Body of pancreas (tissue), 4 donors: Measurements from ENCODE around the gene NTHL1. TPM values are rescaled to one million over a fixed set of nuclear protein-coding genes. Genes with fewer than 3 reads are reported as not detected.

Source experiments
- ATAC-seq: fragments of 150-250 bp; one replicate; pipeline ENCODE4 v1.9.1; 2016
- DNase-seq, 4 donors: peaks; one replicate each; pipeline ENCODE4 v3.0.0-alpha.2; 2019
- H3K27ac ChIP-seq, 4 donors: fragments of 200-600 bp; sonication (generic); 1 replicate in 3 of 4; 2 replicates in 1 of 4; pipeline versions ENCODE4 v1.5.1 to v1.6.1; 2016 to 2019; ENCODE audit warnings: mild to moderate bottlenecking in 1 of 4, mixed read lengths in 1 of 4, moderate library complexity in 1 of 4
- H3K27me3 ChIP-seq, 2 donors: fragments of 200-600 bp; sonication (generic); one replicate each; pipeline ENCODE4 v1.6.0; 2016; ENCODE audit warnings: mild to moderate bottlenecking in 1 of 2
- H3K36me3 ChIP-seq, 2 donors: fragments of 200-600 bp; sonication (generic); replicated peaks in 1 of 2; 2 replicates each; pipeline ENCODE4 v1.5.1; 2016; ENCODE audit warnings: low read depth in 2 of 2; ENCODE audit not compliant: insufficient read depth in 1 of 2
- H3K4me1 ChIP-seq: fragments of 200-600 bp; sonication (generic); one replicate; pipeline ENCODE4 v1.6.0; 2016
- H3K4me3 ChIP-seq, 2 donors: fragments of 200-600 bp; sonication (generic); 1 replicate in 1 of 2; 2 replicates in 1 of 2; pipeline ENCODE4 v1.5.1; 2016 to 2019
- H3K9me3 ChIP-seq, 3 donors: fragments of 200-600 bp; sonication (generic); 1 replicate in 2 of 3; 2 replicates in 1 of 3; pipeline ENCODE4 v1.5.1; 2016
- CTCF ChIP-seq, 7 experiments: fragments of 450-650 bp in 4 of 7; fragments of 200-600 bp in 3 of 7; sonication (generic) in 3 of 7; IDR thresholded peaks; one replicate each; pipeline ENCODE4 v1.5.1; 2016 to 2019; ENCODE audit warnings: antibody characterized with exemption in 7 of 7
- POLR2A ChIP-seq, 3 donors: fragments of 450-650 bp; IDR thresholded peaks; one replicate each; pipeline ENCODE4 v1.6.1; 2016; ENCODE audit warnings: antibody characterized with exemption in 3 of 3, mild to moderate bottlenecking in 2 of 3
- WGBS, 2 donors: methylation state at CpG; one replicate each; pipeline ENCODE4 v1.1.5; 2017; 5-methylcytosine and 5-hydroxymethylcytosine counted together
- intact Hi-C: fragments of 100-400 bp; cut with DNase I; formaldehyde crosslinking; loops from one replicate; pipeline ENCODE4 v1.15.1; 2023
- total RNA-seq, 2 donors: library from RNA; depleted of rRNA; stranded (reverse); fragments of >200 nt; gene quantifications; one replicate each; pipeline ENCODE4 v1.1.0, GENCODE V29; 2016

The NTHL1 gene
- total RNA-seq, 2 donors from 2014 or later: 15.2 to 19.7 TPM

GRCh38 chr16:2046893-2047329, 723 bp downstream of the NTHL1 start:
- ATAC-seq: no peak

GRCh38 chr16:2045965-2046892, 1.4 kb downstream of the NTHL1 start:
- no peak for ATAC-seq

More at GRCh38 chr16:2046893-2047329, 723 bp downstream of the NTHL1 start:
- H3K4me3 ChIP-seq: peak overlapping the region; percentile 66 to 67
- no peaks in the 10 kb centered on the region for H3K27me3 ChIP-seq
- no peaks in the 10 kb centered on the region for H3K36me3 ChIP-seq
- intact Hi-C loops: no loop called here
- WGBS, 2 donors: 2 to 21% methylated on average over 7 to 8 of the region's 8 CpGs
- TF ChIP-seq CTCF (IDR thresholded peaks at IDR 0.05): no peak
- no peak for TF ChIP-seq POLR2A (IDR thresholded peaks at IDR 0.05)
- no peaks in the 10 kb centered on the region for H3K9me3 ChIP-seq
- peak overlapping the region in 3 of 4 donors; percentile 40 to 65 (median 64) for H3K27ac ChIP-seq
- DNase-seq: no peak
- H3K4me1 ChIP-seq: peaks cover 18% of the 10 kb centered on the region

GRCh38 chr16:2044541-2044940, 3.1 kb downstream of the NTHL1 start:
- H3K4me1 ChIP-seq: peaks cover 29% of the 10 kb centered on the region
- no peaks in the 10 kb centered on the region for H3K36me3 ChIP-seq
- intact Hi-C loops: no loop called here
- 88 to 96% methylated on average over 18 to 22 of the region's 22 CpGs for WGBS, 2 donors
- no peaks in the 10 kb centered on the region for H3K27me3 ChIP-seq
- H3K9me3 ChIP-seq: no peaks in the 10 kb centered on the region
- H3K27ac ChIP-seq: no peak overlapping the region
- no peak for DNase-seq
- no peak overlapping the region for H3K4me3 ChIP-seq
- no peak for TF ChIP-seq CTCF (IDR thresholded peaks at IDR 0.05)
- TF ChIP-seq POLR2A (IDR thresholded peaks at IDR 0.05): no peak
- no peak for ATAC-seq

More at GRCh38 chr16:2045965-2046892, 1.4 kb downstream of the NTHL1 start:
- intact Hi-C loops: no loop called here
- H3K4me1 ChIP-seq: peaks cover 18% of the 10 kb centered on the region
- no peaks in the 10 kb centered on the region for H3K9me3 ChIP-seq
- no peak for DNase-seq
- H3K36me3 ChIP-seq: no peaks in the 10 kb centered on the region
- WGBS, 2 donors: 85 to 87% methylated on average over 10 to 21 of the region's 21 CpGs
- no peak overlapping the region for H3K4me3 ChIP-seq
- no peaks in the 10 kb centered on the region for H3K27me3 ChIP-seq
- H3K27ac ChIP-seq: peak overlapping the region in 2 of 4 donors; percentile 64 to 65
- TF ChIP-seq POLR2A (IDR thresholded peaks at IDR 0.05): no peak
- TF ChIP-seq CTCF (IDR thresholded peaks at IDR 0.05): no peak

GRCh38 chr16:2043667-2044451, 3.8 kb downstream of the NTHL1 start:
- ATAC-seq: no peak
- TF ChIP-seq POLR2A (IDR thresholded peaks at IDR 0.05): no peak
- TF ChIP-seq CTCF (IDR thresholded peaks at IDR 0.05): no peak
- H3K27me3 ChIP-seq: no peaks in the 10 kb centered on the region
- WGBS, 2 donors: 78 to 100% methylated on average over 2 to 26 of the region's 26 CpGs
- DNase-seq: no peak
- intact Hi-C loops: no loop called here
- no peak overlapping the region for H3K4me3 ChIP-seq
- H3K27ac ChIP-seq: peak overlapping the region in 1 of 4 donors; percentile 8
- H3K36me3 ChIP-seq: no peaks in the 10 kb centered on the region
- H3K9me3 ChIP-seq: no peaks in the 10 kb centered on the region
- H3K4me1 ChIP-seq: peaks cover 26% of the 10 kb centered on the region
